Esophagus muscularis mucosa (tissue), 3 donors: Measurements from ENCODE around the gene COL10A1.

Experiments used
- CTCF ChIP-seq, 3 experiments: fragments of 200-600 bp in 2 of 3; fragments of 450-650 bp in 1 of 3; sonication (generic) in 2 of 3; IDR thresholded peaks; one replicate each; pipeline ENCODE4 v1.5.1; 2017 to 2019; ENCODE audit warnings: antibody characterized with exemption in 3 of 3, mild to moderate bottlenecking in 2 of 3, moderate library complexity in 1 of 3
- POLR2A ChIP-seq: fragments of 450-650 bp; IDR thresholded peaks from one replicate; pipeline ENCODE4 v1.6.1; 2017; ENCODE audit warnings: antibody characterized with exemption, moderate library complexity, mild to moderate bottlenecking, low read depth

- TF ChIP-seq CTCF (IDR thresholded peaks at IDR 0.05) (no peak), POLR2A (no peak)
These were observed 49.4 kb upstream of the COL10A1 start for GRCh38 chr6:116175344-116175743.
